Gastrocnemius medialis (tissue), 4 donors: ENCODE results near the gene HPS5. TPM values are rescaled to one million over a fixed set of nuclear protein-coding genes. Genes with fewer than 3 reads are reported as not detected.

Source experiments
- ATAC-seq, 2 donors: fragments of 150-250 bp; one replicate each; pipeline ENCODE4 v1.9.1; 2016
- DNase-seq, 2 donors: peaks; one replicate each; pipeline ENCODE4 v3.0.0-alpha.2; 2019
- H3K27ac ChIP-seq, 4 donors: fragments of 200-600 bp; sonication (generic); 1 replicate in 1 of 4; 2 replicates in 3 of 4; pipeline ENCODE4 v1.5.1; 2016 to 2018; ENCODE audit warnings: mild to moderate bottlenecking in 2 of 4, moderate library complexity in 1 of 4
- H3K27me3 ChIP-seq, 3 donors: fragments of 200-600 bp; sonication (generic) in 2 of 3; 1 replicate in 1 of 3; 2 replicates in 2 of 3; pipeline versions ENCODE4 v1.5.1 to v1.6.0; 2016 to 2019; ENCODE audit warnings: mild to moderate bottlenecking in 1 of 3, moderate library complexity in 1 of 3
- H3K36me3 ChIP-seq, 2 donors: fragments of 200-600 bp; sonication (generic) in 1 of 2; one replicate each; pipeline ENCODE4 v1.5.1; 2017 to 2018
- H3K4me1 ChIP-seq, 2 donors: fragments of 200-600 bp; sonication (generic) in 1 of 2; one replicate each; pipeline ENCODE4 v1.5.1; 2016 to 2017; ENCODE audit warnings: mild to moderate bottlenecking in 2 of 2
- H3K4me3 ChIP-seq, 4 donors: fragments of 200-600 bp; sonication (generic) in 3 of 4; 1 replicate in 1 of 4; 2 replicates in 3 of 4; pipeline ENCODE4 v1.5.1; 2016 to 2019; ENCODE audit warnings: mild to moderate bottlenecking in 2 of 4
- H3K9me3 ChIP-seq, 3 donors: fragments of 200-600 bp; sonication (generic) in 2 of 3; 1 replicate in 1 of 3; 2 replicates in 2 of 3; pipeline ENCODE4 v1.5.1; 2016 to 2019
- POLR2A ChIP-seq, 2 donors: fragments of 450-650 bp; IDR thresholded peaks; one replicate each; pipeline ENCODE4 v1.6.1; 2017; ENCODE audit warnings: antibody characterized with exemption in 2 of 2, mild to moderate bottlenecking in 2 of 2, moderate library complexity in 2 of 2
- in situ Hi-C, 4 donors: fragments of 200-750 bp; cut with MboI; loops; one replicate each; pipeline versions ENCODE4 v1.15.0 to v1.8.0; 2017; ENCODE audit warnings: low sequenced_read_pairs in 4 of 4
- intact Hi-C: fragments of 100-400 bp; cut with DNase I; formaldehyde crosslinking; loops from one replicate; pipeline ENCODE4 v1.15.1; 2023; ENCODE audit warnings: low total_unique reads
- total RNA-seq, 4 donors: library from RNA; depleted of rRNA; stranded (reverse); fragments of >200 nt; gene quantifications; one replicate each; pipeline versions ENCODE4 v1.1.0 to v1.2.3, GENCODE V29; 2016
- TF ChIP-seq, protein P1 (sequence below), 5 experiments: fragments of 450-650 bp in 3 of 5; fragments of 200-600 bp in 2 of 5; sonication (generic) in 2 of 5; IDR thresholded peaks in 4 of 5; conservative IDR thresholded peaks in 1 of 5; 1 replicate in 4 of 5; 2 replicates in 1 of 5; pipeline ENCODE4 v1.5.1; 2016 to 2019; ENCODE audit warnings: antibody characterized with exemption in 5 of 5, mild to moderate bottlenecking in 3 of 5, moderate library complexity in 3 of 5

HPS5 gene, protein sequence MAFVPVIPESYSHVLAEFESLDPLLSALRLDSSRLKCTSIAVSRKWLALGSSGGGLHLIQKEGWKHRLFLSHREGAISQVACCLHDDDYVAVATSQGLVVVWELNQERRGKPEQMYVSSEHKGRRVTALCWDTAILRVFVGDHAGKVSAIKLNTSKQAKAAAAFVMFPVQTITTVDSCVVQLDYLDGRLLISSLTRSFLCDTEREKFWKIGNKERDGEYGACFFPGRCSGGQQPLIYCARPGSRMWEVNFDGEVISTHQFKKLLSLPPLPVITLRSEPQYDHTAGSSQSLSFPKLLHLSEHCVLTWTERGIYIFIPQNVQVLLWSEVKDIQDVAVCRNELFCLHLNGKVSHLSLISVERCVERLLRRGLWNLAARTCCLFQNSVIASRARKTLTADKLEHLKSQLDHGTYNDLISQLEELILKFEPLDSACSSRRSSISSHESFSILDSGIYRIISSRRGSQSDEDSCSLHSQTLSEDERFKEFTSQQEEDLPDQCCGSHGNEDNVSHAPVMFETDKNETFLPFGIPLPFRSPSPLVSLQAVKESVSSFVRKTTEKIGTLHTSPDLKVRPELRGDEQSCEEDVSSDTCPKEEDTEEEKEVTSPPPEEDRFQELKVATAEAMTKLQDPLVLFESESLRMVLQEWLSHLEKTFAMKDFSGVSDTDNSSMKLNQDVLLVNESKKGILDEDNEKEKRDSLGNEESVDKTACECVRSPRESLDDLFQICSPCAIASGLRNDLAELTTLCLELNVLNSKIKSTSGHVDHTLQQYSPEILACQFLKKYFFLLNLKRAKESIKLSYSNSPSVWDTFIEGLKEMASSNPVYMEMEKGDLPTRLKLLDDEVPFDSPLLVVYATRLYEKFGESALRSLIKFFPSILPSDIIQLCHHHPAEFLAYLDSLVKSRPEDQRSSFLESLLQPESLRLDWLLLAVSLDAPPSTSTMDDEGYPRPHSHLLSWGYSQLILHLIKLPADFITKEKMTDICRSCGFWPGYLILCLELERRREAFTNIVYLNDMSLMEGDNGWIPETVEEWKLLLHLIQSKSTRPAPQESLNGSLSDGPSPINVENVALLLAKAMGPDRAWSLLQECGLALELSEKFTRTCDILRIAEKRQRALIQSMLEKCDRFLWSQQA
- total RNA-seq: 10 to 100 TPM in 2 of 4 donors, 1 to 10 TPM in 2; 5.3 to 13.1 (median 9.7) TPM

DNA sequence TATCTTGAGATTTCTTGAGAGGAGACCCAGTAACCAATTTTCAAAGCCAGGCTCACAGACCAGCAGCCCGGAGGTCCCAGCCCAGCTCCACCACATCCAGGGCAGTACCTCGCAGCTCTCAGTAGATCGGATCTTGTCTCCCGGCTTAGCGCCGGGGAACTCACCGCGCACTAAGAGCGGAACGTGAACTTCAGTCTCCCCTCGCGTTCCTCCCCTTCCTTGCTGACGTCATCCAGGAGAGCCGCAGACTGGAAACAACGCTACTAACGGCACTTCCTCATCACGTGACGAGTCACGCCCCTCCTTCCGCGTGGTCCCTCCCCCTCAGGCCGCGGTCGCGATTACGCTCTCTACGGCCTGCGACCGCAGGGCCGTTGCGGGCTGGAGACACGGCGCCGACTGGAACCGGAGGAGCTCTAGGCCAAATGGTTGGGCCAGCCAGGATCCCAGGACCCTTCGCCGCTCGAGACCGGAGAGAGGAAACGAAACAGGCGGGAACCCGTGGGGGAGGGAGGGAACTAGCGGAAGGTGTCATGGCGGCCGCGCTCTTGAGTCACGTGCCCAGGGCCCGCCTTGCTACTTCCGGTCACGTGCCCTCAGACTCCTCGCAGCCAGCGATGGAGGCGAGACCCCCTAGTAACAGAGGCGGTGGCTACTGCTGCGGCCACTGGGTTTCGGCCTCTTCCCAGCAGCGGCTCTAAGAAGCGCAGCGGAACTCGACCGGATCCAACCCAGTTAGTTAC lies at the start of gene HPS5, which contains the start of gene GTF2H1:
HPS5 (minus strand) TSS at position 172 of the 743 bp plus-strand sequence. CDS start 4,282 bp downstream, outside the sequence.
GTF2H1 (plus strand) TSS at position 599 of the 743 bp plus-strand sequence. CDS start 10,508 bp downstream, outside the sequence.
- DNase-seq (peak; percentile 93 to 95), ATAC-seq (peak; percentile 99 to 100)
- H3K27me3 ChIP-seq: no peaks in the 10 kb centered on the region
- H3K27ac ChIP-seq: peak within 1 kb of the TSS; percentile 95 to 99 (median 98)
- H3K36me3 ChIP-seq: no peaks in the 10 kb centered on the region
- TF ChIP-seq, protein P1, sequence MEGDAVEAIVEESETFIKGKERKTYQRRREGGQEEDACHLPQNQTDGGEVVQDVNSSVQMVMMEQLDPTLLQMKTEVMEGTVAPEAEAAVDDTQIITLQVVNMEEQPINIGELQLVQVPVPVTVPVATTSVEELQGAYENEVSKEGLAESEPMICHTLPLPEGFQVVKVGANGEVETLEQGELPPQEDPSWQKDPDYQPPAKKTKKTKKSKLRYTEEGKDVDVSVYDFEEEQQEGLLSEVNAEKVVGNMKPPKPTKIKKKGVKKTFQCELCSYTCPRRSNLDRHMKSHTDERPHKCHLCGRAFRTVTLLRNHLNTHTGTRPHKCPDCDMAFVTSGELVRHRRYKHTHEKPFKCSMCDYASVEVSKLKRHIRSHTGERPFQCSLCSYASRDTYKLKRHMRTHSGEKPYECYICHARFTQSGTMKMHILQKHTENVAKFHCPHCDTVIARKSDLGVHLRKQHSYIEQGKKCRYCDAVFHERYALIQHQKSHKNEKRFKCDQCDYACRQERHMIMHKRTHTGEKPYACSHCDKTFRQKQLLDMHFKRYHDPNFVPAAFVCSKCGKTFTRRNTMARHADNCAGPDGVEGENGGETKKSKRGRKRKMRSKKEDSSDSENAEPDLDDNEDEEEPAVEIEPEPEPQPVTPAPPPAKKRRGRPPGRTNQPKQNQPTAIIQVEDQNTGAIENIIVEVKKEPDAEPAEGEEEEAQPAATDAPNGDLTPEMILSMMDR (IDR thresholded peaks at IDR 0.05 in 4 of 5, conservative IDR thresholded peaks at IDR 0.05 in 1 of 5): peak in 1 of 5 experiments; percentile 54
- peak; percentile 53 to 81 for TF ChIP-seq POLR2A (IDR thresholded peaks at IDR 0.05)
- H3K4me3 ChIP-seq: peak within 1 kb of the TSS; percentile 88 to 89 (median 88)
- H3K4me1 ChIP-seq: peaks cover 31 to 37% of the 10 kb centered on the region in 2 donors
- in situ Hi-C loops (loop anchor here in 3 of 4 donors (5.0 to 10.0 kb wide), 4 partner anchors 73 to 313 kb away; partner anchors contain the start of genes SPTY2D1 (in 2 of the 3), LDHA (in 1 of the 3) and TSG101 (in 1 of the 3)), intact Hi-C loops (loop anchor here (1.0 to 2.0 kb wide), 5 partner anchors 74 to 377 kb away; partner anchors contain the start of genes SPTY2D1, TMEM86A and UEVLD)
- H3K9me3 ChIP-seq: no peaks in the 10 kb centered on the region

DNA sequence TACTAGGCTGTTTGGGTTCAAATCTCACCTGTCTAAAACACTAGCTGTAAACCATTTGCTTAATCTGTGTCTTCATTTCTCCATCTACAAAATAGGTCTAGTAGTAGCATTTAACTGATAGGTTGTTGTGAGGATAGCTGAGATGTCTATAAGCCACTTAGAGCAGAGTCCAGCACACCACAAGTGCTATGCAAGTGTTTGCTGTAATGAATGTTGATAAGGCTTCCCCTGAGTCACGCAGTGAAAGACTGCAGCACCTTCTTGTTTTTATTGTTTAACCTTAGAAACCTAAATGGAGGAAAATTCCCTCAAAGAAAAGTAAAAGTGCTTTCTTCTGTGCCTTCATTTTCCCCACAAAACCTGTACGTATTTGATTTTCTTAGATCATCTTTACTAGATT lies 49.3 kb upstream of the HPS5 start:
- Histone ChIP-seq H3K4me1 (no peaks in the 10 kb centered on the region), H3K27me3 (no peaks in the 10 kb centered on the region), H3K4me3 (no peak overlapping the region), H3K27ac (peak overlapping the region in 1 of 4 donors; percentile 31), H3K36me3 (peaks cover 0 to 12% of the 10 kb centered on the region in 2 donors), H3K9me3 (no peaks in the 10 kb centered on the region)
- intact Hi-C loops: no loop called here
- DNase-seq (no peak), ATAC-seq (no peak)
- in situ Hi-C loops: no loop called here
- TF ChIP-seq, protein P1 (IDR thresholded peaks at IDR 0.05 in 4 of 5, conservative IDR thresholded peaks at IDR 0.05 in 1 of 5): no peak
- no peak for TF ChIP-seq POLR2A (IDR thresholded peaks at IDR 0.05)

DNA sequence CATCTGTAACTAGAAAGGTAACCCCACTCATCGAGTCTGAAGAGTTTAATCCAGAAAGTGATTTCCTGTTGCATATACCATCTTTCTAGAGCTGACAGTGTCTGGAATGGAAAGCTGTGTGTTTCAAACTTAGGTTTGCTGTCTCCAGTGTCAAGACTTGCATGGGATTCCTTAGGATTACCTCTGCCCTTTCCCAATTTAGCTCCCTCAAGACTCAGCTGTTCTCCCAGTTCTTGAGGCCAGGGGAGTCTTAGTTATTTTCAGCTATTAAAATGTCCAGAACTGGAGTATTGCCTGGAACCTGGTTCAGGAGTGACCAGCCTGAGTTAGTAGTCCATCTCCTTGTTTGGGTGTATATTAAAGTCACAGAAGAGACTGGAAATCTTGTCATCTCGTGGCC lies 47.5 kb upstream of the HPS5 start:
- no peaks in the 10 kb centered on the region for H3K9me3 ChIP-seq
- H3K27ac ChIP-seq: peak overlapping the region in 3 of 4 donors; percentile 28 to 83 (median 33)
- no peak overlapping the region for H3K4me3 ChIP-seq
- intact Hi-C loops: no loop called here
- TF ChIP-seq POLR2A (IDR thresholded peaks at IDR 0.05): no peak
- TF ChIP-seq, protein P1 (IDR thresholded peaks at IDR 0.05 in 4 of 5, conservative IDR thresholded peaks at IDR 0.05 in 1 of 5): no peak
- DNase-seq: peak in 1 of 2 donors; percentile 27
- H3K4me1 ChIP-seq: no peaks in the 10 kb centered on the region
- in situ Hi-C loops: no loop called here
- H3K27me3 ChIP-seq: no peaks in the 10 kb centered on the region
- peak; percentile 80 to 96 for ATAC-seq
- H3K36me3 ChIP-seq: peaks cover 0 to 31% of the 10 kb centered on the region in 2 donors
